PC-3 (cell line): ENCODE results near the gene USP14.

ENCODE experiments used
- CTCF ChIP-seq: fragments of 300-600 bp; sonication (generic); conservative IDR thresholded peaks from 2 replicates; pipeline ENCODE4 v1.5.1; 2017; ENCODE audit warnings: antibody characterized with exemption, low read depth, mild to moderate bottlenecking, low read length
- EZH2 ChIP-seq: fragments of 300-600 bp; sonication (generic); IDR thresholded peaks from one replicate; pipeline ENCODE4 v1.6.1; 2017; ENCODE audit warnings: antibody characterized with exemption, mild to moderate bottlenecking, low read length; ENCODE audit not compliant: unreplicated experiment

- TF ChIP-seq CTCF, result no peak
- no peak for TF ChIP-seq EZH2
Observed at GRCh38 chr18:225745-226144, 67.4 kb downstream of the USP14 start.
